ENCODE measurements around the gene RUNX1.

Gene RUNX1

GRCh38 chr21:34871026-34871908 is 177.8 kb downstream of the RUNX1 start:
- no peak for DNase-seq

- DNase-seq: no peak
These were observed 178.9 kb downstream of the RUNX1 start for GRCh38 chr21:34870246-34870645.

GRCh38 chr21:34869545-34869944 is 179.6 kb downstream of the RUNX1 start:
- DNase-seq: no peak

GRCh38 chr21:34867785-34868184 is 181.3 kb downstream of the RUNX1 start:
- DNase-seq: no peak

- peak; percentile 40 for DNase-seq
These were observed 183.5 kb downstream of the RUNX1 start for GRCh38 chr21:34865400-34866241.

GRCh38 chr21:34864370-34865149 is 184.5 kb downstream of the RUNX1 start:
- DNase-seq: no peak

- DNase-seq: no peak
These were observed 186.2 kb downstream of the RUNX1 start for GRCh38 chr21:34862951-34863350.

GRCh38 chr21:34861258-34861657 is 187.8 kb downstream of the RUNX1 start:
- DNase-seq: no peak

- no peak for DNase-seq
These were observed 189.0 kb downstream of the RUNX1 start for GRCh38 chr21:34859976-34860653.

GRCh38 chr21:34858559-34858958 is 190.5 kb downstream of the RUNX1 start:
- no peak for DNase-seq

- no peak for DNase-seq
These were observed 191.2 kb downstream of the RUNX1 start for GRCh38 chr21:34857874-34858273.

GRCh38 chr21:34857122-34857713 is 191.9 kb downstream of the RUNX1 start:
- no peak for DNase-seq

- no peak for DNase-seq
These were observed 196.7 kb downstream of the RUNX1 start for GRCh38 chr21:34852448-34852847.

GRCh38 chr21:34850166-34850690 is 198.9 kb downstream of the RUNX1 start:
- no peak for DNase-seq

GRCh38 chr21:34846601-34847112 is 202.4 kb downstream of the RUNX1 start:
- peak; percentile 38 for DNase-seq

GRCh38 chr21:34845521-34846451 is 203.3 kb downstream of the RUNX1 start:
- DNase-seq: no peak

- DNase-seq: no peak
These were observed 204.2 kb downstream of the RUNX1 start for GRCh38 chr21:34844924-34845238.

GRCh38 chr21:34844013-34844923 is 204.8 kb downstream of the RUNX1 start:
- DNase-seq: no peak

GRCh38 chr21:34843562-34843961 is 205.5 kb downstream of the RUNX1 start:
- no peak for DNase-seq

All from retina (tissue), 1 donor.